PC-3 (cell line): ENCODE measurements around the gene GRIN2A. TPM values are rescaled to one million over a fixed set of nuclear protein-coding genes. Genes with fewer than 3 reads are reported as not detected.

Source experiments
- ATAC-seq: fragments of 200-7000 bp; cut with Tn5 transposase; 2 replicates; pipeline ENCODE4 v1.9.1; 2020; ENCODE audit warnings: mild to moderate bottlenecking, moderate library complexity
- BruUV-seq: library from RNA; stranded (reverse); fragments of 400-500 nt; replicated peaks from 2 replicates; lab custom pipeline; 2021; lab: Mats Ljungman, UMichigan
- CTCF ChIA-PET: fragments of 300-600 bp; sonication (Branson Sonifier 250); formaldehyde crosslinking; loops from one replicate; lab custom pipeline; 2022; ENCODE audit warnings: antibody characterized with exemption; lab: Charles Lee
- POLR2A ChIA-PET: fragments of 300-600 bp; sonication (Branson Sonifier 250); formaldehyde crosslinking; loops from one replicate; lab custom pipeline; 2022; ENCODE audit warnings: antibody characterized with exemption; ENCODE audit not compliant: unreplicated experiment; lab: Charles Lee
- DNase-seq: peaks from one replicate; pipeline ENCODE4 v3.0.0-alpha.2; 2015
- H2AFZ ChIP-seq: fragments of 300-600 bp; sonication (generic); 2 replicates; pipeline ENCODE4 v1.6.0; 2016; ENCODE audit warnings: antibody characterized with exemption, low read length
- H3F3A ChIP-seq: fragments of 300-600 bp; sonication (generic); one replicate; pipeline ENCODE4 v1.6.0; 2017; ENCODE audit warnings: antibody characterized with exemption, low read length, control low read depth, mild to moderate bottlenecking; ENCODE audit not compliant: unreplicated experiment
- H3K27ac ChIP-seq: fragments of 300-600 bp; sonication (generic); 2 replicates; pipeline ENCODE4 v1.5.1; 2016; ENCODE audit warnings: mild to moderate bottlenecking, low read length
- H3K27me3 ChIP-seq: fragments of 300-600 bp; sonication (generic); 2 replicates; pipeline ENCODE4 v1.6.1; 2016; ENCODE audit warnings: low read length, mixed read lengths
- H3K36me3 ChIP-seq: fragments of 300-600 bp; sonication (generic); 2 replicates; pipeline ENCODE4 v1.6.1; 2016; ENCODE audit warnings: low read depth, mixed run types, low read length, mixed read lengths
- H3K4me1 ChIP-seq: fragments of 300-600 bp; sonication (generic); 2 replicates; pipeline ENCODE4 v1.5.1; 2016; ENCODE audit warnings: low read length; ENCODE audit not compliant: insufficient read depth
- H3K4me2 ChIP-seq: fragments of 300-600 bp; sonication (generic); 2 replicates; pipeline ENCODE4 v1.6.0; 2016; ENCODE audit warnings: low read length
- H3K4me3 ChIP-seq: fragments of 300-600 bp; sonication (generic); 2 replicates; pipeline ENCODE4 v1.5.1; 2016; ENCODE audit warnings: mild to moderate bottlenecking, low read length, mixed read lengths
- H3K79me2 ChIP-seq: fragments of 300-600 bp; sonication (generic); 2 replicates; pipeline ENCODE4 v1.6.1; 2017; ENCODE audit warnings: low read length, mixed read lengths
- H3K9ac ChIP-seq: fragments of 300-600 bp; sonication (generic); 2 replicates; pipeline ENCODE4 v1.6.0; 2016; ENCODE audit warnings: mild to moderate bottlenecking, low read length
- H3K9me2 ChIP-seq: fragments of 300-600 bp; sonication (generic); replicated peaks from 2 replicates; pipeline ENCODE4 v1.6.1; 2016; ENCODE audit warnings: mixed run types, low read length, mixed read lengths
- H3K9me3 ChIP-seq: fragments of 300-600 bp; sonication (generic); 2 replicates; pipeline ENCODE4 v1.6.1; 2016; ENCODE audit warnings: low read length, mixed read lengths
- H4K20me1 ChIP-seq: fragments of 300-600 bp; sonication (generic); 2 replicates; pipeline ENCODE4 v1.6.1; 2016; ENCODE audit warnings: low read length, mixed read lengths
- EZH2 ChIP-seq: fragments of 300-600 bp; sonication (generic); IDR thresholded peaks from one replicate; pipeline ENCODE4 v1.6.1; 2017; ENCODE audit warnings: antibody characterized with exemption, mild to moderate bottlenecking, low read length; ENCODE audit not compliant: unreplicated experiment
- EZH2phosphoT487 ChIP-seq: fragments of 300-600 bp; sonication (generic); IDR thresholded peaks from 2 replicates; pipeline ENCODE4 v1.6.1; 2018; ENCODE audit warnings: mild to moderate bottlenecking, antibody characterized with exemption, low read length, borderline replicate concordance
- intact Hi-C: fragments of 100-400 bp; cut with micrococcal nuclease; formaldehyde crosslinking; loops from 2 replicates; pipeline ENCODE4 v1.9.0; 2023
- total RNA-seq: library from RNA; depleted of rRNA; stranded (reverse); fragments of >200 nt; gene quantifications from 2 replicates; pipeline ENCODE4 v1.2.3, GENCODE V29; 2014
- TF ChIP-seq, protein P1 (sequence below): fragments of 300-600 bp; sonication (generic); conservative IDR thresholded peaks from 2 replicates; pipeline ENCODE4 v1.5.1; 2017; ENCODE audit warnings: antibody characterized with exemption, low read depth, mild to moderate bottlenecking, low read length

Gene GRIN2A
- total RNA-seq, 1 experiment from 2014 or later, result 0.04 TPM

GRCh38 chr16:9950658-9951057 is 231.6 kb downstream of the GRIN2A start:
- POLR2A ChIA-PET, result no interaction called here
- H3K9me3 ChIP-seq, result no peaks in the 10 kb centered on the region
- no peaks in the 10 kb centered on the region for H3K9me2 ChIP-seq
- no peak overlapping the region for H3K27ac ChIP-seq
- TF ChIP-seq EZH2phosphoT487 (no peak), EZH2 (no peak)
- TF ChIP-seq, protein P1, sequence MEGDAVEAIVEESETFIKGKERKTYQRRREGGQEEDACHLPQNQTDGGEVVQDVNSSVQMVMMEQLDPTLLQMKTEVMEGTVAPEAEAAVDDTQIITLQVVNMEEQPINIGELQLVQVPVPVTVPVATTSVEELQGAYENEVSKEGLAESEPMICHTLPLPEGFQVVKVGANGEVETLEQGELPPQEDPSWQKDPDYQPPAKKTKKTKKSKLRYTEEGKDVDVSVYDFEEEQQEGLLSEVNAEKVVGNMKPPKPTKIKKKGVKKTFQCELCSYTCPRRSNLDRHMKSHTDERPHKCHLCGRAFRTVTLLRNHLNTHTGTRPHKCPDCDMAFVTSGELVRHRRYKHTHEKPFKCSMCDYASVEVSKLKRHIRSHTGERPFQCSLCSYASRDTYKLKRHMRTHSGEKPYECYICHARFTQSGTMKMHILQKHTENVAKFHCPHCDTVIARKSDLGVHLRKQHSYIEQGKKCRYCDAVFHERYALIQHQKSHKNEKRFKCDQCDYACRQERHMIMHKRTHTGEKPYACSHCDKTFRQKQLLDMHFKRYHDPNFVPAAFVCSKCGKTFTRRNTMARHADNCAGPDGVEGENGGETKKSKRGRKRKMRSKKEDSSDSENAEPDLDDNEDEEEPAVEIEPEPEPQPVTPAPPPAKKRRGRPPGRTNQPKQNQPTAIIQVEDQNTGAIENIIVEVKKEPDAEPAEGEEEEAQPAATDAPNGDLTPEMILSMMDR, result no peak
- H3K4me1 ChIP-seq, result no peaks in the 10 kb centered on the region
- H3K36me3 ChIP-seq, result no peaks in the 10 kb centered on the region
- H3K79me2 ChIP-seq, result no peaks in the 10 kb centered on the region
- no peak for ATAC-seq
- no peaks in the 10 kb centered on the region for H3F3A ChIP-seq
- H3K4me2 ChIP-seq, result no peak overlapping the region
- no peaks in the 10 kb centered on the region for H4K20me1 ChIP-seq
- H3K9ac ChIP-seq, result no peak overlapping the region
- CTCF ChIA-PET, result no interaction called here
- H2AFZ ChIP-seq, result no peak overlapping the region
- H3K27me3 ChIP-seq, result peaks cover 20% of the 10 kb centered on the region
- no peak overlapping the region for H3K4me3 ChIP-seq
- BruUV-seq, result no TSS peak
- intact Hi-C loops, result no loop called here
- peak; percentile 4 for DNase-seq

GRCh38 chr16:9949396-9949795 is 232.8 kb downstream of the GRIN2A start:
- Histone ChIP-seq H2AFZ (no peak overlapping the region), H3K79me2 (no peaks in the 10 kb centered on the region), H3K4me3 (no peak overlapping the region), H3K9me3 (no peaks in the 10 kb centered on the region), H3K4me2 (no peak overlapping the region), H4K20me1 (no peaks in the 10 kb centered on the region), H3K27me3 (peaks cover 8% of the 10 kb centered on the region; the same call in 1 of the 2 replicates), H3K9ac (no peak overlapping the region), H3K4me1 (no peaks in the 10 kb centered on the region), H3K27ac (no peak overlapping the region), H3F3A (no peaks in the 10 kb centered on the region), H3K9me2 (no peaks in the 10 kb centered on the region), H3K36me3 (no peaks in the 10 kb centered on the region)
- intact Hi-C loops, result no loop called here
- ChIA-PET CTCF (no interaction called here), POLR2A (no interaction called here)
- TF ChIP-seq EZH2phosphoT487 (no peak), EZH2 (no peak)
- TF ChIP-seq, protein P1, result no peak
- no TSS peak for BruUV-seq
- ATAC-seq (no peak), DNase-seq (no peak)

GRCh38 chr16:9948933-9949332 is 233.3 kb downstream of the GRIN2A start:
- ATAC-seq, result no peak
- Histone ChIP-seq H3K4me3 (no peak overlapping the region), H4K20me1 (no peaks in the 10 kb centered on the region), H3K9me2 (no peaks in the 10 kb centered on the region), H3K27ac (no peak overlapping the region), H3K27me3 (peaks cover 8% of the 10 kb centered on the region; the same call in 1 of the 2 replicates), H3K4me1 (no peaks in the 10 kb centered on the region), H3K9ac (no peak overlapping the region), H3K36me3 (no peaks in the 10 kb centered on the region), H2AFZ (no peak overlapping the region), H3K9me3 (no peaks in the 10 kb centered on the region), H3K79me2 (no peaks in the 10 kb centered on the region), H3K4me2 (no peak overlapping the region), H3F3A (no peaks in the 10 kb centered on the region)
- CTCF ChIA-PET, result no interaction called here
- TF ChIP-seq, protein P1, result no peak
- TF ChIP-seq EZH2, result no peak
- intact Hi-C loops, result no loop called here
- POLR2A ChIA-PET, result no interaction called here
- no TSS peak for BruUV-seq
- DNase-seq, result no peak
